Activated CD4-positive, alpha-beta memory T cell treated with anti-CD3 and anti-CD28 coated beads for 36 hours (primary cell): ENCODE measurements around the gene USP34. TPM values are rescaled to one million over a fixed set of nuclear protein-coding genes. Genes with fewer than 3 reads are reported as not detected.
"Not testable (repeated sequence)": the region's sequence is repeated elsewhere in the genome, so short reads cannot be mapped to it uniquely, and the experiment has no call there.

Experiments
- CTCF ChIA-PET: fragments of 350-600 bp; sonication (Branson Sonifier 250); formaldehyde crosslinking; loops from one replicate; lab custom pipeline; 2021; ENCODE audit warnings: antibody characterized with exemption, inconsistent platforms; lab: Charles Lee
- POLR2A ChIA-PET: fragments of 350-600 bp; sonication (Branson Sonifier 250); formaldehyde crosslinking; loops from one replicate; lab custom pipeline; 2021; ENCODE audit warnings: antibody characterized with exemption; lab: Charles Lee
- DNase-seq: peaks from one replicate; pipeline ENCODE4 v3.0.0-alpha.2; 2020
- H3K27ac Mint-ChIP-seq: one replicate; pipeline ENCODE4 v1.8.0; 2021; ENCODE audit warnings: mixed read lengths
- H3K27me3 Mint-ChIP-seq: one replicate; pipeline ENCODE4 v1.8.0; 2021; ENCODE audit warnings: mixed read lengths
- H3K36me3 Mint-ChIP-seq: one replicate; pipeline ENCODE4 v1.8.0; 2021; ENCODE audit warnings: mixed read lengths
- H3K4me1 Mint-ChIP-seq: one replicate; pipeline ENCODE4 v1.8.0; 2021; ENCODE audit warnings: low read depth, mixed read lengths
- H3K4me3 Mint-ChIP-seq: one replicate; pipeline ENCODE4 v1.8.0; 2021; ENCODE audit warnings: mild to moderate bottlenecking, mixed read lengths
- H3K9me3 Mint-ChIP-seq: one replicate; pipeline ENCODE4 v1.8.0; 2021; ENCODE audit warnings: mixed read lengths
- intact Hi-C: fragments of 100-400 bp; cut with micrococcal nuclease; formaldehyde crosslinking; loops from one replicate; pipeline ENCODE4 v1.15.1; 2023
- total RNA-seq, 2 experiments: library from RNA; stranded (reverse); gene quantifications; one replicate each; pipeline ENCODE4 v1.2.3, GENCODE V29; 2021

The USP34 gene
- total RNA-seq, 2 experiments from 2014 or later, result 61.1 to 69.4 TPM

GRCh38 chr2:61221819-61222218 lies 249.1 kb downstream of the USP34 start:
- Mint-ChIP-seq H3K27ac (no peak overlapping the region), H3K9me3 (no peaks in the 10 kb centered on the region), H3K4me1 (no peaks in the 10 kb centered on the region), H3K27me3 (no peaks in the 10 kb centered on the region), H3K4me3 (no peak overlapping the region), H3K36me3 (peaks cover 37% of the 10 kb centered on the region)
- no peak for DNase-seq
- intact Hi-C loops, result no loop called here
- ChIA-PET POLR2A (no interaction called here), CTCF (interaction anchor here (0.6 kb wide), 1 partner anchor 286 kb away, joined by 3 read pairs; no protein-coding TSS in a partner anchor)

GRCh38 chr2:61220768-61221167 lies 250.1 kb downstream of the USP34 start:
- intact Hi-C loops, result no loop called here
- peak overlapping the region; percentile 28 for H3K27ac Mint-ChIP-seq

GRCh38 chr2:61218817-61219170 lies 252.1 kb downstream of the USP34 start:
- H3K4me1 Mint-ChIP-seq, result no peaks in the 10 kb centered on the region
- intact Hi-C loops, result no loop called here
- peaks cover 32% of the 10 kb centered on the region for H3K36me3 Mint-ChIP-seq
- no peak for DNase-seq
- no peak overlapping the region for H3K27ac Mint-ChIP-seq
- CTCF ChIA-PET, result no interaction called here
- H3K27me3 Mint-ChIP-seq, result no peaks in the 10 kb centered on the region
- POLR2A ChIA-PET, result no interaction called here
- no peak overlapping the region for H3K4me3 Mint-ChIP-seq
- no peaks in the 10 kb centered on the region for H3K9me3 Mint-ChIP-seq

More at GRCh38 chr2:61220768-61221167, 250.1 kb downstream of the USP34 start:
- Mint-ChIP-seq H3K4me1 (no peaks in the 10 kb centered on the region), H3K4me3 (no peak overlapping the region), H3K36me3 (peaks cover 33% of the 10 kb centered on the region), H3K27me3 (no peaks in the 10 kb centered on the region), H3K9me3 (no peaks in the 10 kb centered on the region)
- CTCF ChIA-PET, result no interaction called here
- POLR2A ChIA-PET, result no interaction called here
- no peak for DNase-seq

- Mint-ChIP-seq H3K4me3 (no peak overlapping the region), H3K27me3 (no peaks in the 10 kb centered on the region), H3K9me3 (no peaks in the 10 kb centered on the region), H3K27ac (no peak overlapping the region), H3K36me3 (peaks cover 31% of the 10 kb centered on the region), H3K4me1 (no peaks in the 10 kb centered on the region)
- intact Hi-C loops, result no loop called here
- no peak for DNase-seq
- CTCF ChIA-PET, result interaction anchor here (0.6 kb wide), 1 partner anchor 20 kb away, joined by 3 read pairs; no protein-coding TSS in a partner anchor
- POLR2A ChIA-PET, result no interaction called here
Measured at GRCh38 chr2:61218076-61218816, 252.6 kb downstream of the USP34 start.

GRCh38 chr2:61214171-61214570 lies 256.7 kb downstream of the USP34 start:
- intact Hi-C loops, result no loop called here
- Mint-ChIP-seq H3K9me3 (no peaks in the 10 kb centered on the region), H3K36me3 (peaks cover 18% of the 10 kb centered on the region), H3K27ac (no peak overlapping the region), H3K4me3 (no peak overlapping the region), H3K4me1 (no peaks in the 10 kb centered on the region), H3K27me3 (no peaks in the 10 kb centered on the region)
- CTCF ChIA-PET, result no interaction called here
- POLR2A ChIA-PET, result no interaction called here
- DNase-seq, result no peak

- CTCF ChIA-PET, result no interaction called here
- Mint-ChIP-seq H3K27ac (no peak overlapping the region), H3K27me3 (no peaks in the 10 kb centered on the region), H3K4me3 (no peak overlapping the region), H3K4me1 (no peaks in the 10 kb centered on the region), H3K9me3 (no peaks in the 10 kb centered on the region), H3K36me3 (peaks cover 25% of the 10 kb centered on the region)
- intact Hi-C loops, result no loop called here
- no peak for DNase-seq
- POLR2A ChIA-PET, result no interaction called here
Measured at GRCh38 chr2:61210332-61210981, 260.4 kb downstream of the USP34 start.

- Mint-ChIP-seq H3K4me1 (no peaks in the 10 kb centered on the region), H3K27me3 (no peaks in the 10 kb centered on the region), H3K36me3 (peaks cover 33% of the 10 kb centered on the region), H3K27ac (no peak overlapping the region), H3K4me3 (no peak overlapping the region), H3K9me3 (no peaks in the 10 kb centered on the region)
- no peak for DNase-seq
- ChIA-PET CTCF (no interaction called here), POLR2A (no interaction called here)
- intact Hi-C loops, result no loop called here
Measured at GRCh38 chr2:61205132-61205531, 265.8 kb downstream of the USP34 start.

- Mint-ChIP-seq H3K4me3 (no peak overlapping the region), H3K4me1 (peaks cover 14% of the 10 kb centered on the region), H3K36me3 (peaks cover 17% of the 10 kb centered on the region), H3K9me3 (no peaks in the 10 kb centered on the region), H3K27ac (no peak overlapping the region), H3K27me3 (no peaks in the 10 kb centered on the region)
- no peak for DNase-seq
- POLR2A ChIA-PET, result no interaction called here
- intact Hi-C loops, result no loop called here
- CTCF ChIA-PET, result no interaction called here
Measured at GRCh38 chr2:61196671-61197070, 274.2 kb downstream of the USP34 start.

GRCh38 chr2:61194646-61195045 lies 276.2 kb downstream of the USP34 start:
- H3K4me3 Mint-ChIP-seq, POLR2A ChIA-PET, H3K9me3 Mint-ChIP-seq, intact Hi-C loops, H3K27me3 Mint-ChIP-seq, H3K27ac Mint-ChIP-seq, DNase-seq: not testable (repeated sequence)
- CTCF ChIA-PET, result interaction anchor here (1.0 to 1.2 kb wide), 2 partner anchors 13 to 191 kb away, joined by 3 to 4 read pairs; no protein-coding TSS in a partner anchor
- peaks cover 17% of the 10 kb centered on the region for H3K36me3 Mint-ChIP-seq
- H3K4me1 Mint-ChIP-seq, result peaks cover 25% of the 10 kb centered on the region

- POLR2A ChIA-PET, result interaction anchor here (1.2 kb wide), 1 partner anchor 17 kb away, joined by 3 read pairs; no protein-coding TSS in a partner anchor
- CTCF ChIA-PET, result interaction anchor here (1.0 to 1.2 kb wide), 2 partner anchors 13 to 192 kb away, joined by 3 to 4 read pairs; no protein-coding TSS in a partner anchor
- intact Hi-C loops, result no loop called here
Measured at GRCh38 chr2:61193670-61194561, 277.0 kb downstream of the USP34 start.

GRCh38 chr2:61187085-61187484 lies 283.8 kb downstream of the USP34 start:
- ChIA-PET POLR2A (interaction anchor here (0.6 kb wide), 1 partner anchor 42 kb away, joined by 3 read pairs; no protein-coding TSS in a partner anchor), CTCF (no interaction called here)
- Mint-ChIP-seq H3K9me3 (no peaks in the 10 kb centered on the region), H3K4me1 (peaks cover 32% of the 10 kb centered on the region), H3K27me3 (no peaks in the 10 kb centered on the region), H3K4me3 (no peak overlapping the region), H3K36me3 (peaks cover 53% of the 10 kb centered on the region), H3K27ac (no peak overlapping the region)
- intact Hi-C loops, result no loop called here
- DNase-seq, result no peak

More at GRCh38 chr2:61193670-61194561, 277.0 kb downstream of the USP34 start:
- H3K27ac Mint-ChIP-seq, result peak overlapping the region; percentile 6
- H3K4me1 Mint-ChIP-seq, result peaks cover 25% of the 10 kb centered on the region
- H3K27me3 Mint-ChIP-seq, result no peaks in the 10 kb centered on the region
- DNase-seq, result no peak
- H3K9me3 Mint-ChIP-seq, result no peaks in the 10 kb centered on the region
- H3K36me3 Mint-ChIP-seq, result peaks cover 14% of the 10 kb centered on the region
- H3K4me3 Mint-ChIP-seq, result no peak overlapping the region
